Measurements from ENCODE around the gene CD36. TPM values are rescaled to one million over a fixed set of nuclear protein-coding genes. Genes with fewer than 3 reads are reported as not detected.

CD36 gene
- total RNA-seq, 4 donors from 2014 or later, result 11.5 to 59.2 (median 31.5) TPM

DNA sequence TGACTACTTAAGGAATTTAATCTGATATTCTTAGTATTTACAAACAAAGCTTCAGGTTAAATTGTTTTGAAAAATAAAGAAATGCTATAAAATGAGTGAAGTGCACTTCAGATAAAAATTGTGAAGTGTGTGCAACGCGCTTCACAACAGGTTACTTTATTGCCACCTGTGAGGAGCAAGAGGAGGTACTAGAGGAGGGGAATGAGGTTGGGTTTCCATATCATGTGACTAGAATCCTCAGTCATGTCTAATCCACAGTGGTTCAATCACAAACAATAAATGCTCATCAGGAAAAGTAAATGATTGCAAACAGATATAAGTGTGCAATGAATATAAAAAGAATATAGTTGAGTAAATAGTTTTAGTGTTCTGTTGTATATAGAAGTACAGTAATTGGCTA, 34.5 kb upstream of the CD36 start:
- 65 to 69% methylated on average over 2 of the region's 2 CpGs for WGBS, 2 donors (ENCODE audit: low coverage in 1 of 2)
- in situ Hi-C loops (cut with MboI; ENCODE audit: low pct_ligation_motif_present in 1 of 4, low pct_unique_long_range_greater_than_20kb in 1 of 4, low sequenced_read_pairs in 3 of 4), result no loop called here
- no peak for DNase-seq

GRCh38 chr7:80604436-80604835, 34.0 kb upstream of the CD36 start:
- H3K4me1 ChIP-seq, result peaks cover 0 to 5% (median 0%) of the 10 kb centered on the region in 4 donors
- no peak overlapping the region for H3K4me3 ChIP-seq
- no peaks in the 10 kb centered on the region for H3K36me3 ChIP-seq
- in situ Hi-C loops (cut with MboI; ENCODE audit: low pct_ligation_motif_present in 1 of 4, low pct_unique_long_range_greater_than_20kb in 1 of 4, low sequenced_read_pairs in 3 of 4), result no loop called here
- TF ChIP-seq EP300 (IDR thresholded peaks at IDR 0.05; ENCODE audit: low read depth) (no peak), POLR2AphosphoS5 (IDR thresholded peaks at IDR 0.05) (no peak), POLR2A (IDR thresholded peaks at IDR 0.05) (no peak)
- TF ChIP-seq, protein P1, sequence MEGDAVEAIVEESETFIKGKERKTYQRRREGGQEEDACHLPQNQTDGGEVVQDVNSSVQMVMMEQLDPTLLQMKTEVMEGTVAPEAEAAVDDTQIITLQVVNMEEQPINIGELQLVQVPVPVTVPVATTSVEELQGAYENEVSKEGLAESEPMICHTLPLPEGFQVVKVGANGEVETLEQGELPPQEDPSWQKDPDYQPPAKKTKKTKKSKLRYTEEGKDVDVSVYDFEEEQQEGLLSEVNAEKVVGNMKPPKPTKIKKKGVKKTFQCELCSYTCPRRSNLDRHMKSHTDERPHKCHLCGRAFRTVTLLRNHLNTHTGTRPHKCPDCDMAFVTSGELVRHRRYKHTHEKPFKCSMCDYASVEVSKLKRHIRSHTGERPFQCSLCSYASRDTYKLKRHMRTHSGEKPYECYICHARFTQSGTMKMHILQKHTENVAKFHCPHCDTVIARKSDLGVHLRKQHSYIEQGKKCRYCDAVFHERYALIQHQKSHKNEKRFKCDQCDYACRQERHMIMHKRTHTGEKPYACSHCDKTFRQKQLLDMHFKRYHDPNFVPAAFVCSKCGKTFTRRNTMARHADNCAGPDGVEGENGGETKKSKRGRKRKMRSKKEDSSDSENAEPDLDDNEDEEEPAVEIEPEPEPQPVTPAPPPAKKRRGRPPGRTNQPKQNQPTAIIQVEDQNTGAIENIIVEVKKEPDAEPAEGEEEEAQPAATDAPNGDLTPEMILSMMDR (IDR thresholded peaks at IDR 0.05), result no peak
- H3K9me3 ChIP-seq, result no peaks in the 10 kb centered on the region
- H3K27ac ChIP-seq, result no peak overlapping the region
- H3K27me3 ChIP-seq, result no peaks in the 10 kb centered on the region
- no peak for DNase-seq
- WGBS, 2 donors (ENCODE audit: low coverage in 1 of 2), result 57 to 68% methylated on average over 2 of the region's 2 CpGs
- intact Hi-C loops (cut with DNase I; ENCODE audit: low total_unique reads), result no loop called here

More for the DNA sequence above, 34.5 kb upstream of the CD36 start:
- intact Hi-C loops (cut with DNase I; ENCODE audit: low total_unique reads), result no loop called here
- Histone ChIP-seq H3K9me3 (no peaks in the 10 kb centered on the region), H3K27me3 (no peaks in the 10 kb centered on the region), H3K4me3 (no peak overlapping the region), H3K27ac (no peak overlapping the region), H3K4me1 (peaks cover 0 to 5% (median 0%) of the 10 kb centered on the region in 4 donors), H3K36me3 (no peaks in the 10 kb centered on the region)
- TF ChIP-seq, protein P1 (IDR thresholded peaks at IDR 0.05), result no peak

- peaks cover 0 to 14% (median 7%) of the 10 kb centered on the region in 4 donors for H3K4me1 ChIP-seq
- DNase-seq, result no peak
- no peaks in the 10 kb centered on the region for H3K36me3 ChIP-seq
- H3K9me3 ChIP-seq, result no peaks in the 10 kb centered on the region
- no peak overlapping the region for H3K27ac ChIP-seq
- no peak overlapping the region for H3K4me3 ChIP-seq
- in situ Hi-C loops (cut with MboI; ENCODE audit: low pct_ligation_motif_present in 1 of 4, low pct_unique_long_range_greater_than_20kb in 1 of 4, low sequenced_read_pairs in 3 of 4), result no loop called here
- intact Hi-C loops (cut with DNase I; ENCODE audit: low total_unique reads), result no loop called here
- 41% methylated on average over 1 of the region's 1 CpG; no CpG with 5 or more reads in 1 of the 2 donors for WGBS, 2 donors (ENCODE audit: low coverage in 1 of 2)
- no peaks in the 10 kb centered on the region for H3K27me3 ChIP-seq
- TF ChIP-seq POLR2AphosphoS5 (IDR thresholded peaks at IDR 0.05) (no peak), EP300 (IDR thresholded peaks at IDR 0.05; ENCODE audit: low read depth) (no peak)
Measured at GRCh38 chr7:80607136-80607535, 31.3 kb upstream of the CD36 start.

DNA sequence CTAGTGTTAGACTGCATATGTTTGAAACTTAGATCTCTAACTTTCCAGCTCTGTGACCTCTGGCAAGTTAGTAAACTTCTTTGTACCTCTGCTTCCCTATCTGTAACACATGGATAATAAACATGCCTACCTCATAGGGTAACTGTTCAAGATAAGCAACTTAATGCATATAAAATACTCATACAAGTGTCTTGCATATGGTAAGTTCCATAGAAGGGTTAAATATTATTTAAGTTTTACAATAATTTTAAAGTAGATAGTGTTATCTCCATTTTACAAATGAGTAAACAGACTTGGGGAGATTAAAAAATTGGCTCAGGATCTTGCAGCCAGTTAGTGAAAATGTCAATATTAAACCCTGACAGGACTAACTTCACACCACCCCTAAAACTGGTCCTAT, 30.1 kb upstream of the CD36 start:
- in situ Hi-C loops (cut with MboI; ENCODE audit: low pct_ligation_motif_present in 1 of 4, low pct_unique_long_range_greater_than_20kb in 1 of 4, low sequenced_read_pairs in 3 of 4), result no loop called here
- no peaks in the 10 kb centered on the region for H3K27me3 ChIP-seq
- no peak overlapping the region for H3K27ac ChIP-seq
- no peaks in the 10 kb centered on the region for H3K36me3 ChIP-seq
- no peak for DNase-seq
- TF ChIP-seq POLR2AphosphoS5 (IDR thresholded peaks at IDR 0.05) (no peak), POLR2A (IDR thresholded peaks at IDR 0.05) (no peak), EP300 (IDR thresholded peaks at IDR 0.05; ENCODE audit: low read depth) (no peak)
- TF ChIP-seq, protein P1 (IDR thresholded peaks at IDR 0.05), result no peak
- peaks cover 0 to 16% (median 8%) of the 10 kb centered on the region in 4 donors for H3K4me1 ChIP-seq
- no peak overlapping the region for H3K4me3 ChIP-seq
- intact Hi-C loops (cut with DNase I; ENCODE audit: low total_unique reads), result no loop called here
- no peaks in the 10 kb centered on the region for H3K9me3 ChIP-seq

- intact Hi-C loops (cut with DNase I; ENCODE audit: low total_unique reads), result no loop called here
- no peak for DNase-seq
- H3K27ac ChIP-seq, result no peak overlapping the region
Measured at GRCh38 chr7:80609751-80610150, 28.7 kb upstream of the CD36 start.

More at GRCh38 chr7:80609751-80610150, 28.7 kb upstream of the CD36 start:
- in situ Hi-C loops (cut with MboI; ENCODE audit: low pct_ligation_motif_present in 1 of 4, low pct_unique_long_range_greater_than_20kb in 1 of 4, low sequenced_read_pairs in 3 of 4), result no loop called here
- TF ChIP-seq POLR2A (IDR thresholded peaks at IDR 0.05) (no peak), POLR2AphosphoS5 (IDR thresholded peaks at IDR 0.05) (no peak), EP300 (IDR thresholded peaks at IDR 0.05; ENCODE audit: low read depth) (no peak)
- TF ChIP-seq, protein P1 (IDR thresholded peaks at IDR 0.05), result no peak
- no peaks in the 10 kb centered on the region for H3K9me3 ChIP-seq
- whole genome bisulfite sequencing, 2 donors (ENCODE audit: low coverage in 1 of 2), result 86 to 92% methylated on average over 1 of the region's 1 CpG
- no peak overlapping the region for H3K4me3 ChIP-seq
- no peaks in the 10 kb centered on the region for H3K36me3 ChIP-seq
- no peaks in the 10 kb centered on the region for H3K27me3 ChIP-seq
- H3K4me1 ChIP-seq, result peaks cover 0 to 16% (median 8%) of the 10 kb centered on the region in 4 donors

All from transverse colon (tissue), 4 donors.